Lower lobe of right lung (tissue), 2 donors: ENCODE results near the gene EMC1. TPM values are rescaled to one million over a fixed set of nuclear protein-coding genes. Genes with fewer than 3 reads are reported as not detected.
"Not testable (repeated sequence)": the region's sequence is repeated elsewhere in the genome, so short reads cannot be mapped to it uniquely, and the experiment has no call there.

Experiments
- ATAC-seq, 2 donors: fragments of 200-7000 bp; cut with Tn5 transposase; one replicate each; pipeline ENCODE4 v1.9.1; 2020 to 2022; ENCODE audit warnings: mild to moderate bottlenecking in 2 of 2, moderate library complexity in 2 of 2
- DNase-seq: peaks from one replicate; pipeline ENCODE4 v3.0.0-alpha.2; 2020
- H3K27ac ChIP-seq: fragments of 200-600 bp; one replicate; pipeline ENCODE4 v1.8.0; 2022
- H3K27me3 ChIP-seq: fragments of 200-600 bp; one replicate; pipeline ENCODE4 v1.8.0; 2022; ENCODE audit warnings: low read depth
- H3K36me3 ChIP-seq: fragments of 200-600 bp; one replicate; pipeline ENCODE4 v1.8.0; 2022; ENCODE audit warnings: mild to moderate bottlenecking
- H3K4me1 ChIP-seq: fragments of 200-600 bp; one replicate; pipeline ENCODE4 v1.8.0; 2022
- H3K4me3 ChIP-seq: fragments of 200-600 bp; one replicate; pipeline ENCODE4 v1.8.0; 2022; ENCODE audit warnings: mild to moderate bottlenecking
- H3K9me3 ChIP-seq: fragments of 200-600 bp; one replicate; pipeline ENCODE4 v1.8.0; 2022
- intact Hi-C: fragments of 100-400 bp; cut with DNase I; formaldehyde crosslinking; loops from one replicate; pipeline ENCODE4 v1.11.0; 2022
- total RNA-seq: library from RNA; stranded (reverse); fragmentation: NEBNext Ultra II Directional; extraction: Animal tissue kit (Norgen Biotek cat#: 25700); gene quantifications from one replicate; pipeline ENCODE4 v1.2.1, GENCODE V29; 2021
- TF ChIP-seq, protein P1 (sequence below): fragments of 200-600 bp; IDR thresholded peaks from one replicate; pipeline ENCODE4 v1.8.0; 2022; ENCODE audit warnings: antibody characterized with exemption, mild to moderate bottlenecking
- donor health status: DM: no; HTN: yes; CAD: no; lungs with severe emphysema.

The EMC1 gene
- total RNA-seq, 1 donor from 2014 or later: 39.2 TPM

DNA sequence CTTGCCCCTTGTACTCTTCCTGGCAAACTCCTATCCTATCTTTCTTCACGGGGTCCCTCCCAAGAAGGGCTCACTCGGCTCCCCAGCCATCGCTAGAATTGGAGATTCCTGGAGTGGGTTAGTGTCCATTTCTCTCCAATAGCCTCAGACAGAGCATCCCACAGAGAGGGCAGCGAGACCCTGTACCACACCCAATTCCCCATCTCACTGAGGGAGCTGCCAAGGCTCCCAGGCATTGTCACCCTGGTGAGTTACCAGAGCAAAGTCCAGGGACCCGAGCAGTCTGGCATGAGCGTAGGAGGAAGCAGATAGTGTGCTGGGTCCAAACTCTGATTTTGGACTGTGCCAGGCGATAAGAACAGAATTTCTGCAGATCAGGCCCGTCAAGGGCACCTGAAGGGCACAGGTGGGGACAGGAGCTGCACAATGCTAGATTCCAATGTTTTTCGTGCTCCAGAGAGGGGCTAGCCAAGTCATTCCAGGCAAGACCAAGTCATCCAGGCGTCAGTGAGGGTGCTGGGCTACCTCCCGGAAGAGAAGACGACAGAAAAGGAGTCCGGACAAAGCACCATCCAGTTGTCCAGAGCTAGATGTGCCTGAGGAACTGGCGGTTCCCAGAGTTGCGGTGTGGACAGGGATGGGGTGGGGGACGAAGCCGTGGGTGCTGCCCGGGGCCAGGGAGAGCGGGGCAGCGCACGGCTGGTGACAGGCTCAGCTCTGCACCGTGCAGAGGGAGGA lies 22.0 kb upstream of the EMC1 start:
- peaks cover 12% of the 10 kb centered on the region for H3K9me3 ChIP-seq
- intact Hi-C loops: no loop called here
- no peak overlapping the region for H3K27ac ChIP-seq
- peak overlapping the region; percentile 11 for H3K4me3 ChIP-seq
- TF ChIP-seq, protein P1, sequence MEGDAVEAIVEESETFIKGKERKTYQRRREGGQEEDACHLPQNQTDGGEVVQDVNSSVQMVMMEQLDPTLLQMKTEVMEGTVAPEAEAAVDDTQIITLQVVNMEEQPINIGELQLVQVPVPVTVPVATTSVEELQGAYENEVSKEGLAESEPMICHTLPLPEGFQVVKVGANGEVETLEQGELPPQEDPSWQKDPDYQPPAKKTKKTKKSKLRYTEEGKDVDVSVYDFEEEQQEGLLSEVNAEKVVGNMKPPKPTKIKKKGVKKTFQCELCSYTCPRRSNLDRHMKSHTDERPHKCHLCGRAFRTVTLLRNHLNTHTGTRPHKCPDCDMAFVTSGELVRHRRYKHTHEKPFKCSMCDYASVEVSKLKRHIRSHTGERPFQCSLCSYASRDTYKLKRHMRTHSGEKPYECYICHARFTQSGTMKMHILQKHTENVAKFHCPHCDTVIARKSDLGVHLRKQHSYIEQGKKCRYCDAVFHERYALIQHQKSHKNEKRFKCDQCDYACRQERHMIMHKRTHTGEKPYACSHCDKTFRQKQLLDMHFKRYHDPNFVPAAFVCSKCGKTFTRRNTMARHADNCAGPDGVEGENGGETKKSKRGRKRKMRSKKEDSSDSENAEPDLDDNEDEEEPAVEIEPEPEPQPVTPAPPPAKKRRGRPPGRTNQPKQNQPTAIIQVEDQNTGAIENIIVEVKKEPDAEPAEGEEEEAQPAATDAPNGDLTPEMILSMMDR: no peak
- H3K4me1 ChIP-seq: no peaks in the 10 kb centered on the region
- H3K27me3 ChIP-seq: peaks cover 9% of the 10 kb centered on the region
- ATAC-seq (peak in 1 of 2 donors; percentile 37), DNase-seq (no peak)
- no peaks in the 10 kb centered on the region for H3K36me3 ChIP-seq

DNA sequence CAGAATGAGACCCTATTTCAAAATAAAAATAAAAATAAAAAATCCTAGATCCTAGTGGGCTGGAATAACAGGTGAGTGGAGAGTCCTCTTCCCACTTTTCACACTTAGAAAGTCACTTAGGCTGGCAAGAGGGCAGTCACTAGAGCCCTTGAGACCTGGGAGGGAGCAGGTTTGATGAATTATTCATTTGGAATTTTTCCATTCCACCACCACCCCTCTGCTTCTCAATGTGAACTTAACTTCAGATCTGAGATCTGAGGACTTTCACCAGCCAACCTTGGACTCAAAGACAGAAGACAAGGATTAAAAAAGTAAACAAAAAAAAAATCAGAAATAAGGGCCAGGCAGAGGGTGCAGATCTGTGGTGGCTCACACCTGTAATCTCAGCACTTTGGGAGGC lies 20.7 kb upstream of the EMC1 start:
- peaks cover 9% of the 10 kb centered on the region for H3K27me3 ChIP-seq
- peaks cover 6% of the 10 kb centered on the region for H3K9me3 ChIP-seq
- intact Hi-C loops: no loop called here
- no peaks in the 10 kb centered on the region for H3K36me3 ChIP-seq
- DNase-seq: no peak
- TF ChIP-seq, protein P1: no peak
- no peak overlapping the region for H3K4me3 ChIP-seq
- ATAC-seq: no peak
- H3K4me1 ChIP-seq: no peaks in the 10 kb centered on the region
- no peak overlapping the region for H3K27ac ChIP-seq

DNA sequence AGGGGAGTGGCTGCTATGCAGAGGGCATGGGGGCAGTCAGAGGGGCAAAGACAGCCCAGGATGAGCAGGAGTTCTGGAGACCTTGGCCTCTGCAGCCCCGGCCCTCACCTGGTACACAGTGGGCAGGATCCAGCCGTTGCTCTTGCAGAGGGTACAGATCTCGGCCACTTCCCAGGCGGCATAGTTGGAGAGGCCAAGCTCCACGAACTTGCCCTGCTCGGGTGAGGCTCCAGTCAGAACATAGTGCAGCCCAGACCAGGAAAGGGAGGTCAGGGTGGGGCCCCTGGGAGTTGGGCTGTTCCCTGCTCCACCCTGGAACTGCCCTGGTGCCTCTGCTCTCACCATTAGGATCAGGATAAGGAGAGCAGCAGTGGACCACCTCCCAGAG lies 19.0 kb upstream of the EMC1 start:
- intact Hi-C loops, ATAC-seq: not testable (repeated sequence)

DNA sequence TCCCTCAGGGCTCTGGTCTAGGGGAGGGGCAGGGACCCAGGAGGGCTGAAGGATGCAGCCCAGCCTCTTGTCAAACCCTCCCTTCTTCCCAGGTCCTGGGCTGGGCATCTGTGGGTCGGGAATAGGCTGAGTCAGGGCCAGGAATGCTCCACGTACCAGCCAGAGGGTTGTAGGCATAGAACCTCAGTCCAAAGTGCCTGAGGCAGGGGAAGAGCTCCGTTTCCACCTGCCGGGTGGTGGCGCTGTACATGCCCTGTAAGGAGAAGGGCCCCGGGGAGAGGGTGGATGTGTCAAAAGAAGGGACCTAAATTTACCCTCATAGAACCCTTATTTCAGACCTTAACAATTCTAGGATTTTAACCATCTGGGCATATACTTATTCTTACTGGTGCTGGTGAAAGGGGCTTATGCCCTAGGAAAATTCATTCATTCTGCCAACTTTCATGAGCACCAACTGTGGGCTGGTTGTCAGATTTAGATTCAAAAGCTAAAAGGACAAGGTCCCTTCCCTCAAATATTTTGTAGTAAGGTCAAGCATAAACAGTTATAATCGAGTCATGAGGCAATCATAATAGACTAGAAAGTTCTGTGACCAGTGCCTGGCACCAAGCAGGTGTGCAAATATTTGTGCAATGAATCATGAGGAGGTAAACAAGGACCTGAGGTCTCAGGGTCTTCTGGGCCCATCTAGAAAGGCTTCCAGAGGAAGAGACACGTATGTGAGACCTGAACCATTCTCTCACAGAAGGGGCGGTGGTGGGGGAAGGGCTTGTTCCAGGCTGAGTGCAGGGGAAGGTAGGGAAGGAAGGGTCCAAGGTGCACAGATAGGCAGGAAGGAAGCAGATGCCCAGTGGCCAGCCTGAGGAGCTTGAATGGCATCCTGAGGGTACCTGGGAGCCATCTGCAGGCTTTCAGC lies 18.4 kb upstream of the EMC1 start:
- ATAC-seq, H3K36me3 ChIP-seq, H3K4me3 ChIP-seq, H3K27ac ChIP-seq, DNase-seq, intact Hi-C loops, H3K4me1 ChIP-seq, H3K27me3 ChIP-seq, H3K9me3 ChIP-seq: not testable (repeated sequence)

More for the DNA sequence above, 19.0 kb upstream of the EMC1 start:
- H3K36me3 ChIP-seq, H3K27me3 ChIP-seq, H3K4me3 ChIP-seq, H3K4me1 ChIP-seq, DNase-seq, H3K27ac ChIP-seq, H3K9me3 ChIP-seq: not testable (repeated sequence)

DNA sequence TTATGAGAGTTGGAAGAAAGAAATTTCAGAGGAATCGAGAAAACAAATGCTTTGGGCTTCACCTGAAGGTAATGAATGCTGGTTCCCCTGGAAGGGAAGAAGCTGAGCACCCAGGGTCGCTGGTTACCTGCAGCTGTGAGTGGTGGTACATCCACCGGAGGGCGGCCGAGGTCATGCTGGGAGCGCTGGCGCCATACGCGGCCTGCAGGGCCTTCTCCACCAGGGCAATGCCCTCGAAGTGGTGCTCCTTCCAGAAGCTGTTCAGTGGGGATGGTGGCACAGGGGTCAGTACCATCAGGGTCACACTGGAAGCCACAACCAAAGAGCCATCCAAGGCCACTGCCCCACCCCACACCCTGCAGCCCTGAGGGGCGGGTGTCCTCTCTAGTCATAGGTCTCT lies 17.1 kb upstream of the EMC1 start:
- no peaks in the 10 kb centered on the region for H3K9me3 ChIP-seq
- no peak for DNase-seq
- H3K36me3 ChIP-seq: no peaks in the 10 kb centered on the region
- H3K4me1 ChIP-seq: no peaks in the 10 kb centered on the region
- peaks cover 7% of the 10 kb centered on the region for H3K27me3 ChIP-seq
- no peak overlapping the region for H3K4me3 ChIP-seq
- ATAC-seq: no peak
- intact Hi-C loops: no loop called here
- TF ChIP-seq, protein P1: no peak
- H3K27ac ChIP-seq: no peak overlapping the region

DNA sequence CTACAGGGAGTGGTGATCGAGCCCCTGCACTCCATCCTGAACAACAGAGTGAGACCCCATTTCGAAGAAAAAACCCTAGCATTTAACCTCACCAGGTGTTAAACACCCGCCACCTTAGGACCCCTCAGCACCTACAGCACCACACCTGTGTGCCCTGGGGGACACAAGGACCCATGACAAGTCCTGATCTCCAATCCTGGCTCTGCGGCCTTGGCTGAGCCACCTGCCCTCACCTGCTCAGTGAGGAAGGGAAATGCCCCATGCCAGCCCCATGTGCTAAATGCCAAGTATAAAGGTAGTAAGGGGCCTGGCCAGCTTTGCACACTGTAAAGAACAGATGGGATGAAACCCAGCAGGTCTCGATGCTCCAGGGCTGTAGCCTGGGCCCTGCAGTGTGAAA lies 11.4 kb upstream of the EMC1 start:
- TF ChIP-seq, protein P1: no peak
- Histone ChIP-seq H3K36me3 (peaks cover 32% of the 10 kb centered on the region), H3K9me3 (no peaks in the 10 kb centered on the region), H3K27ac (no peak overlapping the region), H3K4me1 (no peaks in the 10 kb centered on the region), H3K27me3 (no peaks in the 10 kb centered on the region), H3K4me3 (no peak overlapping the region)
- no peak for ATAC-seq
- intact Hi-C loops: no loop called here
- DNase-seq: no peak
